Muscle layer of duodenum (tissue), 2 donors: ENCODE measurements around the gene GSX2.
"Not testable (repeated sequence)": the region's sequence is repeated elsewhere in the genome, so short reads cannot be mapped to it uniquely, and the experiment has no call there.

ENCODE experiments used
- H3K27ac ChIP-seq: one replicate; pipeline ENCODE4 v1.7.0; 2013; ENCODE audit warnings: mild to moderate bottlenecking, low read length
- H3K27me3 ChIP-seq: one replicate; pipeline ENCODE4 v1.7.0; 2013; ENCODE audit warnings: low read depth, mild to moderate bottlenecking, control low read depth, low read length
- H3K36me3 ChIP-seq, 2 donors: one replicate each; pipeline ENCODE4 v1.7.0; 2013; ENCODE audit warnings: low read length in 2 of 2, control low read depth in 1 of 2, mild to moderate bottlenecking in 1 of 2; ENCODE audit not compliant: insufficient read depth in 2 of 2, control insufficient read depth in 1 of 2
- H3K4me1 ChIP-seq, 2 donors: one replicate each; pipeline ENCODE4 v1.7.0; 2013; ENCODE audit warnings: low read length in 2 of 2, mild to moderate bottlenecking in 2 of 2, control low read depth in 1 of 2, moderate library complexity in 1 of 2; ENCODE audit not compliant: insufficient read depth in 2 of 2, control insufficient read depth in 1 of 2
- H3K4me3 ChIP-seq, 2 donors: one replicate each; pipeline ENCODE4 v1.7.0; 2013; ENCODE audit warnings: low read length in 2 of 2, low read depth in 1 of 2, mild to moderate bottlenecking in 1 of 2
- H3K9me3 ChIP-seq, 2 donors: one replicate each; pipeline ENCODE4 v1.7.0; 2013; ENCODE audit warnings: low read length in 2 of 2, control low read depth in 1 of 2, mild to moderate bottlenecking in 1 of 2; ENCODE audit not compliant: control insufficient read depth in 1 of 2
- donor health status: healthy.

GSX2 gene

DNA sequence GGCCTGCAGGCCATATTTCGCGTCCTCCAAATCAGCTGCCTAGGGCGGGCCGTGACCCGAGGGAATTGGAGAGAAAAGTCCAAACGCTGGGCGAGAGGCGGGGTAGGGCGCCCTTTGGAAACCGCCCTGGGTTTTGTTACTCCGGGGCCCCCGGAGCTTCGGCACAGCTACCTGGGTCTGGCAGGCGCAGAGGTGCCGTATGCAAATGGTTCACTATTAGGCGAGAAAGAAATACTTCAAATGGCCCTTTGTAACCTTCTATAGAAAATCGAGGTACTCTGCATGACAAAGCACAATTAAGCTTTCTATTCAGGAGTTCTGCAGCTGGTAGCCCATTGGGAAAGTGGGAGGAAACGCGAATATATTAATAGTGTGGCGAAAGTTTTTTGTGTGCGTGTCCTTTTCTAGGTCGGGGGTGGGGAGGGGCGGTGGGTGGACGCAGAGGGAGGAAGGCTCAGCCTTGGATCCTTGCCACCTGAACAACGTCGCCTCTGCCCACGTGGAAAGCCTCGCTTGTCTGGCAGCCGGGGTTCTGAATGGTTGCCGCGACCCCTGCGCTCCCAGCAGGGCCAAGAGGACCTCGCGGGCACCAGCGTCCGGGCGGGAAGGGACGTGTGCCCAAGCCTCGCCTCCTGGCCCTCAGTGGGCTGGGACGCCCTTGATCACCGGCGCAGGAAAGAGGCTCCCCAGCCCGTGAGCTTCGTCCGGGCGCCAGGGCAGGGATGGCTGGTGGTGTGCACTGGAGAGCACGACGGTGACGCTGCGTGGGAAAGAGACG lies 9.5 kb downstream of the GSX2 start:
- Histone ChIP-seq H3K4me1 (peaks cover 0 to 9% of the 10 kb centered on the region in 2 donors), H3K27ac (no peak overlapping the region), H3K9me3 (no peaks in the 10 kb centered on the region), H3K36me3 (no peaks in the 10 kb centered on the region), H3K4me3 (peak overlapping the region in 1 of 2 donors; percentile 20), H3K27me3 (peaks cover 46% of the 10 kb centered on the region)

DNA sequence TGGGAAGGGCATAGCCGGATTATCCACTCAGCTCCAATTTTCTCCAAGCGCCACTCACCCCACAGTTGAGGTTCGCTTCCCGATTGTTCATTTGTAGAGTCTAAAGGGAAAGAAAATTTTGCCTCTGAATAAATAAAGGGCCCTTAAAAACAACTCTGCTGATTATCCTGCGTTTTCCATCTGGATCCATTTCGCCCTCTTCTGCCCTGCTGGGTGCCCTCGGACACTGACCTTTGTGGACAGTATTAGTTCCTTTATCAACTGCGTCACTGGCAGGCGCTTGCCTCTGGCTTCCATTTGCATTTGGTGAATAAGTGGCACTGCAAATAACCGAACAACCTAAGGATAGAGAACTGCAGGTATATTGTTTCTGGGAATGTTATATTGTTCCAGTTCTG lies 10.1 kb downstream of the GSX2 start:
- peak overlapping the region in 1 of 2 donors; percentile 20 for H3K4me3 ChIP-seq
- H3K4me1 ChIP-seq: peaks cover 0 to 9% of the 10 kb centered on the region in 2 donors
- H3K27ac ChIP-seq: no peak overlapping the region
- H3K36me3 ChIP-seq: no peaks in the 10 kb centered on the region
- peaks cover 42% of the 10 kb centered on the region for H3K27me3 ChIP-seq
- H3K9me3 ChIP-seq: no peaks in the 10 kb centered on the region

DNA sequence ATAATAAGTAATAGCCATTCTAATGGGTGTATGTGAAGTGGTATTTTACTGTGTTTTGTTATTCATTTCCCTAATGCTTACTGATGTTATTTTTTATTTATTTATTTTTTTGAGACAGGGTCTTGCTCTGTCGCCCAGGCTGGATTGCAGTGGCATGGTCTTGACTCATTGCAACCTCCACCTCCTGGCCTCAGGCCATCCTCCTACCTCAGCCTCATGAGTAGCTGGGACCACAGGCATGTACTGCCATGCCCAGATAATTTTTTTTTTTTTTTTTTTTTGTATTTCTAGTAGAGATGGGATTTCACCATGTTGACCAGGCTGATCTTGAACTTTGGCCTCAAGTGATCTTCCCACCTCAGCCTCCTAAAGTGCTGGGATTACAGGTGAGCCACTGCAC lies 13.2 kb downstream of the GSX2 start:
- not testable (repeated sequence) for H3K9me3 ChIP-seq, H3K4me1 ChIP-seq, H3K27ac ChIP-seq, H3K4me3 ChIP-seq, H3K36me3 ChIP-seq
- peaks cover 24% of the 10 kb centered on the region for H3K27me3 ChIP-seq

DNA sequence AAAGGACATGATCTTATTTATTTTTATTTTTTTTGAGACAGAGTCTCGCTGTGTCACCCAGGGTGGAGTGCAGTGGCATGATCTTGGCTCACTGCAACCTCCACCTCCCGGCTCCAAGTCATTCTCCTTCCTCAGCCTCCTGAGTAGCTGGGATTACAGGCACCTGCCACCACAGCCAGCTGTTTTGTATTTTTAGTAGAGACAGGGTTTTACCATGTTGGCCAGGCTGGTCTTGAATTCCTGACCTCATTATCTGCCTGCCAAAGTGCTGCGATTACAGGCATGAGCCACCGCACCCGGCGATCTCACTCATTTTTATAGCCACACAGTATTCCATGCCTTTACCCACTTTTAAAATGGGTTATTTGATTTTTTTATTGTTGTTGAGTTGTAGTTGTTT lies 16.3 kb downstream of the GSX2 start:
- not testable (repeated sequence) for H3K27me3 ChIP-seq, H3K4me1 ChIP-seq, H3K36me3 ChIP-seq, H3K4me3 ChIP-seq, H3K27ac ChIP-seq, H3K9me3 ChIP-seq

DNA sequence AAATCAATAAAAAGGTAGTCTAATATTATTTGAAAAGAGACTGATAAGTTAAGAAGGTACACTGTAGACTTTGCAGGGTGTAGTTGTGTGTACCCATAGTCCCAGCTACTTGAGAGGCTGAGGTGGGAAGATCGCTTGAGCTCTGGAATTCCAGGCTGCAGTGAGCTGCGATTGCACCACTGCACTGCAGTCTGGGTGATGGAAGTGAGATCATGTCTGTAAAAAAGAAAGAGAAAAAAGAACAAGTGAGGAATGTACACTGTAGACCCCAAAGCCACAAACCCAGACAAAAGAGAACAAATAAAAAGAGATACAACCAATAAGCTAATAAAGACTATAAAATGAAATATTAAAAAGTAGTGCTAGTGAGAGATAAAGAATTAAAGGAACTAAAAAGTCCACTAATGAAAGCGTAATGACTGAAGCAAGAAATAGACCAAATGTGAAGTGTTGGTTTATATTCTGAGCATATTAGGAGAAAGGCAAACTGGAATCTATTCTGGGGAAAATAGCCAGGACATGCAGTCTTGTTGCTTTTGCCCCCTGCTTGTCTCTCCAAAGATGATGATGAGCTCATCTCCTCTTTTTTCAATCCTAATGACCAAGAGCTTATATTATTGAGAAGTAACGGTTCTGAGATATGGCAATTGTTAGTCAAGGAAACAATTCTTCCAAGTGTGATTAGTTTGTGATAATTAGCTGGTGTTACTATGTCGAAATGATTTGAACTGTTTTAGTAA lies 19.1 kb downstream of the GSX2 start:
- no peaks in the 10 kb centered on the region for H3K27me3 ChIP-seq
- H3K27ac ChIP-seq: no peak overlapping the region
- H3K9me3 ChIP-seq: no peaks in the 10 kb centered on the region
- no peaks in the 10 kb centered on the region for H3K4me1 ChIP-seq
- no peaks in the 10 kb centered on the region for H3K36me3 ChIP-seq
- no peak overlapping the region for H3K4me3 ChIP-seq

DNA sequence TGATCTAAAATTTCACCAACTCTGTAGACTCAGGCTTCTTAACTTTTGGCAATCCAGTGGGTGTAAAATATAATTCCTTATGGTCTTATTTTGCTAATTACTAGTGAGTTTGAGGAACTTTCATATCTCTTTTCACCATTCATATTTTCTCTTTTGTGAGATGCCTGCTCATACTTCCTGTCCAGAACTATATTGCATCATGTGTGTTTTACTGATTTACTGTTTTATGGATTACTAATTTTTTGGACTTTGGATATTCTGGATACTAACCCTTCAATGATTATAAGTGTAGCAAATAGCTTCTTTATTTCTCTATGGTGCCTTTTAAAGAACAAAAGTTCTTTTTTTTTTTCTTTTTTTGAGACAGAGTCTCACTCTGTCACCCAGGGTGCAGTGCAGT lies 20.6 kb downstream of the GSX2 start:
- no peak overlapping the region for H3K27ac ChIP-seq
- no peaks in the 10 kb centered on the region for H3K27me3 ChIP-seq
- no peaks in the 10 kb centered on the region for H3K4me1 ChIP-seq

DNA sequence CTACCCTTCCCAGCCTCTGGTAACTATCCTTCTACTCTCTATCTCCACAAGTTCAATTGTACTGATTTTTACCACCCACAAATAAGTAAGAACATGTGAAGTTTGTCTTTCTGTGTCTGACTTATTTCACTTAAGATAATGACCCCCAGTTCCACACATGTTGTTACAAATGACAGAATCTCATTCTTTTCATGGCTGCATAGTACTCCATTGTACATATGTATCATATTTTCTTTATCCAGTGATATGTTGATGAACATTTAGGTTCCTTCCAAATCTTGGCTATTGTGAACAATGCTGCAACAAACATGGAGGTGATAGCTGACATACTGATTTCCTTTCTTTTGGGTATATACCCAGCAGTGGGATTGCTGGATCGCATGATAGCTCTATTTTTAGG lies 27.7 kb downstream of the GSX2 start:
- Histone ChIP-seq H3K9me3 (peaks cover 0 to 8% of the 10 kb centered on the region in 2 donors), H3K36me3 (no peaks in the 10 kb centered on the region), H3K27me3 (no peaks in the 10 kb centered on the region), H3K4me3 (no peak overlapping the region), H3K27ac (no peak overlapping the region), H3K4me1 (no peaks in the 10 kb centered on the region)

More for the DNA sequence above, 20.6 kb downstream of the GSX2 start:
- Histone ChIP-seq H3K4me3 (no peak overlapping the region), H3K9me3 (no peaks in the 10 kb centered on the region), H3K36me3 (no peaks in the 10 kb centered on the region)

DNA sequence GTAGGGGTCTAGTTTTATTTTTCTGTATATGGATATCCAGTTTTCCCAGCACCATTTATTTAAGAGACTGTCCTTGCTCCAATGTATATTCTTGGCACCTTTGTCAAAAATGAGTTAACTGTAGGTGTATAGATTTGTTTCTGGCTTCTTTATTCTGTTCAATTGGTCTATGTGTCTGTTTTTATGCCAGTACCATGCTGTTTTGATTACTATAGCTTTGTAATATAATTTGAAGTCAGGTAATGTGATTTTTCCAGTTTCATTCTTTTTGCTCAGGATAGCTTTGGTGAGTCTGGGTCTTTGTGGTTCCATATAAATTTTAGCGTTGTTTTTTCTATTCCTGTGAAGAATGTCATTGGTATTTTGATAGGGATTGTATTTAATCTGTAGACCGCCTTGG lies 28.7 kb downstream of the GSX2 start:
- H3K36me3 ChIP-seq, H3K4me3 ChIP-seq, H3K27ac ChIP-seq, H3K27me3 ChIP-seq, H3K4me1 ChIP-seq, H3K9me3 ChIP-seq: not testable (repeated sequence)

DNA sequence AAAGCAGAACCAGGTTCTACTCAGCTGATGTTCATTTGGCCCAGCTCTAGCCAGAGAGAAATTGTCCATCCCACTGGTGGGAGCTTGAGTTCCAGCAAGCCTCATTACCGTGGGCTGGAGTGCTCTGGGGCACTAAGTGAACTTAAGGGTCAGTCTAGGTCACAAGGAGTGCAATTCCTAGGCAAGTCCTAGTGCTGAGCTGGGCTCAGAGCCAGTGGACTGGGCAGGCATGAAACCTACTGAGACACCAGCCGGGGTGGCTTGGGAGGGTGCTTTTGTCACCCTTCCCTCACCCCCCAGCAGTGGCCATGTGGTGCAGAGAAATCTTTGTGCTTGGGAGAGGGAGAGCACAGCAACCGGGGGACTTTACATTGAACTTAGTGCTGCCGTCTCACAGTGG lies 39.4 kb downstream of the GSX2 start:
- Histone ChIP-seq H3K9me3 (no peaks in the 10 kb centered on the region), H3K27ac (no peak overlapping the region), H3K4me3 (no peak overlapping the region), H3K36me3 (no peaks in the 10 kb centered on the region), H3K4me1 (no peaks in the 10 kb centered on the region), H3K27me3 (no peaks in the 10 kb centered on the region)

DNA sequence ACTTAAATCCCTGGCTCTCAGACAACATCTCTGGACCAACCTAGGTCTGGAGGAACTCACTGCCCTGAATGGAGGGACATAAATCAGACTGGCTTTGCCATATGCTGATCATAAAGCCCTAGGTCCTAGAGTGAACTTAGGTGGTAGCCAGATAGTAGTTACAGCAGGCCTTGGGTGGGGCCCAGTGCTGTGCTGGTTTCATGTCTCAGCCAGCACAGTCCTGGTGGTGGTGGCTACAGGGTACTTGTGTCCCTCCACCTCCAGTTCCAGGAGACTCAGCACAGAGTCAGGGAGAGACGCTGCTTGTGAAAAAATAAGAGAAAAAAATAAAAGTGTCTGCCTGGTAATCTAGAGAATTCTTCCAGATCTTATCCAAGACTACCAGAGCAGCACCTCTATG lies 40.3 kb downstream of the GSX2 start:
- H3K27ac ChIP-seq: no peak overlapping the region
- no peaks in the 10 kb centered on the region for H3K27me3 ChIP-seq
- no peaks in the 10 kb centered on the region for H3K9me3 ChIP-seq
- H3K36me3 ChIP-seq: no peaks in the 10 kb centered on the region
- no peak overlapping the region for H3K4me3 ChIP-seq
- no peaks in the 10 kb centered on the region for H3K4me1 ChIP-seq

DNA sequence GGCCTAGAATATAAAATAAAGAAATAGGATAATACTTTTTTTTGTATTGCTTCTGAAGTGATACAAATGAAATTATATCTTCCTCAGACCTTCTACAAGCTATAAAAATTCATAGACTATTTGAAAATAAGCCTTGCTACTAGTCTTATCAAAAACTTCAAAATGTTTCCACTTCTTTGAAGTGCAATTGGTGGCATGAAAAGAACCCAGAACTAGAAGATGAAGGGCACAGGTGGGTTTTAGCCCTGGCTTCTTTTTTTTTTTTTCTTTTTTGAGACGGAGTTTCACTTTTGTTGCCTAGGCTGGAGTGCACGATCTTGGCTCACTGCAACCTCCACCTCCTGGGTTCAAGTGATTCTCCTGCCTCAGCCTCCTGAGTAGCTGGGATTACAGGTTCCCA lies 44.2 kb downstream of the GSX2 start:
- Histone ChIP-seq H3K27me3 (no peaks in the 10 kb centered on the region), H3K9me3 (peaks cover 0 to 4% of the 10 kb centered on the region in 2 donors), H3K27ac (no peak overlapping the region), H3K4me1 (no peaks in the 10 kb centered on the region), H3K4me3 (no peak overlapping the region), H3K36me3 (no peaks in the 10 kb centered on the region)
